Activated CD8-positive, alpha-beta T cell treated with anti-CD3 and anti-CD28 coated beads for 36 hours (primary cell): ENCODE data around the gene FAM184B. TPM values are rescaled to one million over a fixed set of nuclear protein-coding genes. Genes with fewer than 3 reads are reported as not detected.

ENCODE experiments used
- ATAC-seq: fragments of 200-7000 bp; cut with Tn5 transposase; one replicate; pipeline ENCODE4 v1.10.0; 2021; ENCODE audit warnings: mild to moderate bottlenecking, moderate library complexity
- CTCF ChIA-PET: fragments of 350-600 bp; sonication (Branson Sonifier 250); formaldehyde crosslinking; loops from one replicate; lab custom pipeline; 2021; ENCODE audit warnings: antibody characterized with exemption; lab: Charles Lee
- POLR2A ChIA-PET: fragments of 350-600 bp; sonication (Branson Sonifier 250); formaldehyde crosslinking; loops from one replicate; lab custom pipeline; 2021; ENCODE audit warnings: antibody characterized with exemption; lab: Charles Lee
- DNase-seq: peaks from one replicate; pipeline ENCODE4 v3.0.0-alpha.2; 2020
- H3K27ac Mint-ChIP-seq: one replicate; pipeline ENCODE4 v1.8.0; 2021; ENCODE audit warnings: mild to moderate bottlenecking, mixed read lengths
- H3K27me3 Mint-ChIP-seq: one replicate; pipeline ENCODE4 v1.8.0; 2021; ENCODE audit warnings: mixed read lengths
- H3K36me3 Mint-ChIP-seq: one replicate; pipeline ENCODE4 v1.8.0; 2021; ENCODE audit warnings: low read depth, mixed read lengths
- H3K4me1 Mint-ChIP-seq: one replicate; pipeline ENCODE4 v1.8.0; 2021; ENCODE audit warnings: low read depth, mixed read lengths
- H3K4me3 Mint-ChIP-seq: one replicate; pipeline ENCODE4 v1.8.0; 2021; ENCODE audit warnings: mild to moderate bottlenecking, moderate library complexity, mixed read lengths
- H3K9me3 Mint-ChIP-seq: one replicate; pipeline ENCODE4 v1.8.0; 2021; ENCODE audit warnings: mixed read lengths
- CTCF ChIP-seq: fragments of 200-600 bp; IDR thresholded peaks from one replicate; pipeline ENCODE4 v1.8.0; 2022; ENCODE audit warnings: antibody characterized with exemption, mild to moderate bottlenecking
- intact Hi-C: fragments of 100-400 bp; cut with micrococcal nuclease; formaldehyde crosslinking; loops from one replicate; pipeline ENCODE4 v1.10.0; 2022
- total RNA-seq, 2 experiments: library from RNA; stranded (reverse); gene quantifications; one replicate each; pipeline ENCODE4 v1.2.3, GENCODE V29; 2021

FAM184B gene
- total RNA-seq, 2 experiments from 2014 or later = 0.05 TPM; not detected in 1

GRCh38 chr4:17771284-17771908 is 10.0 kb downstream of the FAM184B start:
- H3K27me3 Mint-ChIP-seq = no peaks in the 10 kb centered on the region
- H3K9me3 Mint-ChIP-seq = no peaks in the 10 kb centered on the region
- DNase-seq = no peak
- H3K4me1 Mint-ChIP-seq = no peaks in the 10 kb centered on the region
- no peak for TF ChIP-seq CTCF
- intact Hi-C loops = no loop called here
- ATAC-seq = no peak
- no peaks in the 10 kb centered on the region for H3K36me3 Mint-ChIP-seq
- no peak overlapping the region for H3K4me3 Mint-ChIP-seq
- ChIA-PET CTCF (no interaction called here), POLR2A (interaction anchor here (0.6 kb wide), 1 partner anchor 273 kb away, joined by 4 read pairs; no protein-coding TSS in a partner anchor)
- H3K27ac Mint-ChIP-seq = no peak overlapping the region

- CTCF ChIA-PET = no interaction called here
- H3K4me1 Mint-ChIP-seq = peaks cover 4% of the 10 kb centered on the region
- H3K36me3 Mint-ChIP-seq = no peaks in the 10 kb centered on the region
- peaks cover 4% of the 10 kb centered on the region for H3K9me3 Mint-ChIP-seq
- no peak overlapping the region for H3K27ac Mint-ChIP-seq
- no peak for ATAC-seq
- POLR2A ChIA-PET = no interaction called here
- intact Hi-C loops = no loop called here
- H3K27me3 Mint-ChIP-seq = no peaks in the 10 kb centered on the region
- no peak for TF ChIP-seq CTCF
- DNase-seq = no peak
- no peak overlapping the region for H3K4me3 Mint-ChIP-seq
Measured at GRCh38 chr4:17770845-17771244, 10.6 kb downstream of the FAM184B start.

GRCh38 chr4:17769406-17770174 is 11.8 kb downstream of the FAM184B start:
- Mint-ChIP-seq H3K36me3 (no peaks in the 10 kb centered on the region), H3K9me3 (peaks cover 5% of the 10 kb centered on the region)
- intact Hi-C loops = no loop called here

GRCh38 chr4:17766826-17767458 is 14.5 kb downstream of the FAM184B start:
- Mint-ChIP-seq H3K27me3 (no peaks in the 10 kb centered on the region), H3K27ac (no peak overlapping the region), H3K9me3 (peaks cover 5% of the 10 kb centered on the region), H3K36me3 (no peaks in the 10 kb centered on the region), H3K4me3 (no peak overlapping the region), H3K4me1 (peaks cover 9% of the 10 kb centered on the region)
- TF ChIP-seq CTCF = no peak
- CTCF ChIA-PET = no interaction called here
- POLR2A ChIA-PET = no interaction called here
- intact Hi-C loops = no loop called here
- DNase-seq = no peak
- no peak for ATAC-seq

More at GRCh38 chr4:17769406-17770174, 11.8 kb downstream of the FAM184B start:
- no peak for ATAC-seq
- Mint-ChIP-seq H3K4me3 (no peak overlapping the region), H3K4me1 (peaks cover 9% of the 10 kb centered on the region), H3K27me3 (no peaks in the 10 kb centered on the region), H3K27ac (no peak overlapping the region)
- TF ChIP-seq CTCF = no peak
- no peak for DNase-seq
- ChIA-PET CTCF (no interaction called here), POLR2A (interaction anchor here (0.6 kb wide), 1 partner anchor 200 kb away, joined by 3 read pairs; no protein-coding TSS in a partner anchor)
